ENCODE measurements around the gene CSF1. TPM values are rescaled to one million over a fixed set of nuclear protein-coding genes. Genes with fewer than 3 reads are reported as not detected.

CSF1 gene
- total RNA-seq, 4 donors from 2014 or later = 9.7 to 41.9 (median 22.0) TPM

GRCh38 chr1:109978761-109979488 lies 68.3 kb downstream of the CSF1 start:
- 66 to 71% methylated on average over 9 of the region's 9 CpGs for WGBS, 2 donors
- TF ChIP-seq CTCF (IDR thresholded peaks at IDR 0.05) = no peak
- no peak for TF ChIP-seq POLR2A (IDR thresholded peaks at IDR 0.05)
- DNase-seq (ENCODE audit: low spot score in 2 of 2) = no peak
- intact Hi-C loops (cut with DNase I; ENCODE audit: low total_unique reads) = no loop called here
- H3K4me3 ChIP-seq (ENCODE audit: low read depth, poor library complexity, severe bottlenecking) = no peak overlapping the region

- intact Hi-C loops (cut with DNase I; ENCODE audit: low total_unique reads) = loop anchor here (10.0 kb wide), 2 partner anchors 345 to 435 kb away; partner anchors contain the start of gene GNAI3
- no peak overlapping the region for H3K4me3 ChIP-seq (ENCODE audit: low read depth, poor library complexity, severe bottlenecking)
- WGBS, 2 donors = 41 to 46% methylated on average over 5 of the region's 5 CpGs
- peak in 1 of 2 donors; percentile 77 for DNase-seq (ENCODE audit: low spot score in 2 of 2)
- TF ChIP-seq CTCF (IDR thresholded peaks at IDR 0.05) (no peak), POLR2A (IDR thresholded peaks at IDR 0.05) (no peak)
These were observed 68.9 kb downstream of the CSF1 start for GRCh38 chr1:109979489-109980091.

Other genes with a start within 250 kb of the CSF1 start
- 100 to 1,000 TPM in 1 of 4 donors, 10 to 100 TPM in 3; 48.1 to 183 (median 57.2) TPM for gene GSTM2, start 242.8 kb upstream of the CSF1 start, total RNA-seq
- 10 to 100 TPM in 2 of 4 donors, not detected in 2; 26.1 to 60.4 TPM for gene GSTM1, start 223.0 kb upstream of the CSF1 start, total RNA-seq
- 1 to 10 TPM in 3 of 4 donors, under 1 TPM in 1; 0.23 to 2.2 (median 1.5) TPM for gene GSTM5, start 198.6 kb upstream of the CSF1 start, total RNA-seq
- 100 to 1,000 TPM in 3 of 4 donors, 10 to 100 TPM in 1; 68.7 to 213 (median 137) TPM for gene GSTM3, start 169.8 kb upstream of the CSF1 start, total RNA-seq
- gene EPS8L3, start 146.9 kb upstream of the CSF1 start, total RNA-seq = not detected
- gene AHCYL1, start 73.9 kb downstream of the CSF1 start, total RNA-seq = 10 to 100 TPM; 42.3 to 54.4 (median 47.8) TPM
- gene STRIP1, start 123.8 kb downstream of the CSF1 start, total RNA-seq = 10 to 100 TPM; 45.0 to 64.1 (median 50.9) TPM
- under 1 TPM in 1 of 4 donors, not detected in 3; 0.52 TPM for gene ALX3, start 159.8 kb downstream of the CSF1 start, total RNA-seq
- gene UBL4B, start 201.6 kb downstream of the CSF1 start, total RNA-seq = 1 to 10 TPM in 1 of 4 donors, not detected in 3; 3.0 TPM
- gene SLC6A17, start 239.6 kb downstream of the CSF1 start, total RNA-seq = 1 to 10 TPM; 4.5 to 6.9 (median 5.8) TPM